ENCODE data around the gene PRKAG2. TPM values are rescaled to one million over a fixed set of nuclear protein-coding genes. Genes with fewer than 3 reads are reported as not detected.
A peak's percentile ranks its signal among the peaks of the same experiment; 100 is the strongest.

The PRKAG2 gene
- total and polyA plus RNA-seq, 4 donors = 17.5 to 33.3 (median 23.9) TPM

DNA sequence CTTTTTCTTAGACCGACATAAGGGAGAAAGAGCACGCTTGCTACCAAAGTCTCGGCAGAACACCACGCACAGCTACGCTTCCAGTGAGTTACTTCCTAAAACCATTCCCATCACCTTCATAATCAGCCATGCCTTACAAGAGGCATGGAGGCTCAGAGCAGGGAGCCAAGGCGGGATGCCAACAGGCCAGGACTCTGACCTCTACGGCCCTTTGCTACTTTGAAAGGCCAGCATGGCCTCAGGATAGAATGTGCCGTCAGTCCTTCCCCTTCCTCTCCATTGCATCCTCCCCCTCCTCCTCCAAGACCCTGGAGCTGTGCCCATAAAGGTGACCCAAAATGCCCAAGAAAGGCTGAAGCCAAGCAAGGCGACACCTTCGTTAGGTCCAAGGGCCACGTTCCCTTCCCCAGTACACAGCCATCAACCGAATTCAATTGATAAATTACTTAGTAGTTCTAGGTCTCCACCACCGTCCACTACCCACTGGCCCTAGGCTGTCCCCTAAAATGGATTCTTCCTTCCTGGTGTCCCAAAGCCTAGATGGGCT, 5.7 kb downstream of the PRKAG2 start:
- 94 to 97% methylated on average over 13 of the region's 13 CpGs for WGBS, 2 donors
- Histone ChIP-seq H3K4me3 (no peak overlapping the region), H3K9me3 (ENCODE audit: control insufficient read depth in 4 of 4, insufficient read depth in 3 of 4, low read length in 3 of 4) (no peaks in the 10 kb centered on the region), H3K9ac (ENCODE audit: insufficient read depth in 1 of 2, low read length in 2 of 2) (no peak overlapping the region), H3K4me1 (ENCODE audit: control insufficient read depth in 5 of 5, insufficient read depth in 5 of 5, low read length in 5 of 5) (peaks cover 7 to 43% (median 12%) of the 10 kb centered on the region in 5 donors), H3K27ac (ENCODE audit: low read depth in 1 of 2, low read length in 1 of 2) (no peak overlapping the region), H3K27me3 (ENCODE audit: control insufficient read depth in 3 of 3, insufficient read depth in 3 of 3, low read length in 2 of 3) (peaks cover 0 to 3% (median 0%) of the 10 kb centered on the region in 3 donors), H3K36me3 (ENCODE audit: control insufficient read depth in 4 of 4, insufficient read depth in 4 of 4, low read length in 4 of 4) (no peaks in the 10 kb centered on the region)
- ATAC-seq (ENCODE audit: insufficient read depth, low FRiP score) = no peak
- TF ChIP-seq, protein P1, sequence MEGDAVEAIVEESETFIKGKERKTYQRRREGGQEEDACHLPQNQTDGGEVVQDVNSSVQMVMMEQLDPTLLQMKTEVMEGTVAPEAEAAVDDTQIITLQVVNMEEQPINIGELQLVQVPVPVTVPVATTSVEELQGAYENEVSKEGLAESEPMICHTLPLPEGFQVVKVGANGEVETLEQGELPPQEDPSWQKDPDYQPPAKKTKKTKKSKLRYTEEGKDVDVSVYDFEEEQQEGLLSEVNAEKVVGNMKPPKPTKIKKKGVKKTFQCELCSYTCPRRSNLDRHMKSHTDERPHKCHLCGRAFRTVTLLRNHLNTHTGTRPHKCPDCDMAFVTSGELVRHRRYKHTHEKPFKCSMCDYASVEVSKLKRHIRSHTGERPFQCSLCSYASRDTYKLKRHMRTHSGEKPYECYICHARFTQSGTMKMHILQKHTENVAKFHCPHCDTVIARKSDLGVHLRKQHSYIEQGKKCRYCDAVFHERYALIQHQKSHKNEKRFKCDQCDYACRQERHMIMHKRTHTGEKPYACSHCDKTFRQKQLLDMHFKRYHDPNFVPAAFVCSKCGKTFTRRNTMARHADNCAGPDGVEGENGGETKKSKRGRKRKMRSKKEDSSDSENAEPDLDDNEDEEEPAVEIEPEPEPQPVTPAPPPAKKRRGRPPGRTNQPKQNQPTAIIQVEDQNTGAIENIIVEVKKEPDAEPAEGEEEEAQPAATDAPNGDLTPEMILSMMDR (IDR thresholded peaks at IDR 0.05; ENCODE audit: control extremely low read depth, extremely low read depth) = no peak
- no peak for DNase-seq

DNA sequence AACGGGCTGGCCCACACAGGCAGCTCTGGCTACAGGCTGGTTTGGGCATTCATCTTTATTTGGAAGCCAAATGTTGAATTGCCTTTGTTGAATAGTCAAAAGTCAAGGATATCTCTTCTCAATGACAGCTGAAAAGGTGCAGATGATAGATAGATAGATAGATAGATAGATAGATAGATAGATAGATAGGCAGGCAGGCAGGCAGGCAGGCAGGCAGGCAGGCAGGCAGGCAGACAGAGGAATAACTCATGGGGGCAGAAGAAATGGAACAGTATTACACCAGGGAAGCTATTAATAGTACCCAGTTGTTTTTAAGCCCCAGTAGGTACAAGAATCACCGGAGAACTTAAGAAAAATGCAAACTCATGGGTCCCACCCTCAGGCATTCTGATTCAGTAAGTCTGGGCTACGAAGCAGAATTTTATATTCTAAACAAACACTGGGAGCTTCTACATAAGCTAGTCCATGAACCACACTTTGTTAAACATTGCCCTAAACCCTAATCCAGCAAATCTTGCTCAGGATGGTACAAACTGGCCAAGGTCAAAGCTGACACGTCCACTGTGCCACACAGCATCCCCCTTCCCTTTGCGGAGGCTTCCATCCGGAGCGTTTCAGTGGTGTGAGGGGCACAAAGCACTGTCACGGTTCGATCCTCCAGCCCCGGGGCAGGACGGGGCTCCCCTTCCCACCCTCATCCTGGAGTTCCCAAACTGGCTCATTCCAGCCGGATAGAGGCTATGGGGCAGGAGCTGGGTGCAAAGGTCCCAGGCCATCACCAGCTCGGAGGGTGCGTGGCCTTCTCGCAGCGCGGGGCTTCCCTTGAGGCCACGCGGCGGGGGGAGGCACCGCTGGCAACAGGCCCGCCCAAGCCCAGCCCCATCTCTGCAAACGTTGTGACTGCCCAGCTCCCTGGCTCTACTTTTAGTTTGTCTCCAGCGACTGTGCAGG, 6.7 kb downstream of the PRKAG2 start:
- no peak overlapping the region for H3K4me3 ChIP-seq
- H3K9me3 ChIP-seq (ENCODE audit: control insufficient read depth in 4 of 4, insufficient read depth in 3 of 4, low read length in 3 of 4) = no peaks in the 10 kb centered on the region
- ATAC-seq (ENCODE audit: insufficient read depth, low FRiP score) (no peak), DNase-seq (no peak)
- no peaks in the 10 kb centered on the region for H3K36me3 ChIP-seq (ENCODE audit: control insufficient read depth in 4 of 4, insufficient read depth in 4 of 4, low read length in 4 of 4)
- WGBS, 2 donors = 88 to 90% methylated on average over 24 of the region's 24 CpGs
- TF ChIP-seq, protein P1 (IDR thresholded peaks at IDR 0.05; ENCODE audit: control extremely low read depth, extremely low read depth) = no peak
- no peak overlapping the region for H3K9ac ChIP-seq (ENCODE audit: insufficient read depth in 1 of 2, low read length in 2 of 2)
- H3K27ac ChIP-seq (ENCODE audit: low read depth in 1 of 2, low read length in 1 of 2) = no peak overlapping the region
- peaks cover 0 to 3% (median 0%) of the 10 kb centered on the region in 3 donors for H3K27me3 ChIP-seq (ENCODE audit: control insufficient read depth in 3 of 3, insufficient read depth in 3 of 3, low read length in 2 of 3)
- H3K4me1 ChIP-seq (ENCODE audit: control insufficient read depth in 5 of 5, insufficient read depth in 5 of 5, low read length in 5 of 5) = peaks cover 7 to 43% (median 12%) of the 10 kb centered on the region in 5 donors

DNA sequence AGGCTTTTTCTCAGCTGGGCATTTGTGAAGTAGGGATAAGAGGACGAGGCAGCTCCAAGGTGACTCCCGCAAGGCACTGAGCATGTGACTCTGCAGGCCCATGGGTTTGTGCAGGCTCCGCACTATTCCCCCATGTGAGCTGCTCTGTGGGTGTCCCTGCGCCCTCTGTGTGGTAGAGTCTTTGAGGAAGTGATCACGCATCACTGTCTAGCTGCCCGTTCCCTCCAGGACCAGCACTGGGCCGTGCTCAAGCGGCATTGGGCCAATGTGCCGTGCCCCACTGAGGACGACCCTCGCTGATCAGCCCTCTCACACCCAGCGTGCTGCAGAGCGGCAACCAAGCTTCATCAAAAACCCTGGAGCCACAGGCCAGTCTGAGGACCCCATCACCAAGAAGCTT, 7.5 kb downstream of the PRKAG2 start:
- peak overlapping the region in 1 of 2 donors; percentile 13 for H3K27ac ChIP-seq (ENCODE audit: low read depth in 1 of 2, low read length in 1 of 2)
- TF ChIP-seq, protein P1 (IDR thresholded peaks at IDR 0.05; ENCODE audit: control extremely low read depth, extremely low read depth) = no peak
- 80 to 82% methylated on average over 13 of the region's 13 CpGs for WGBS, 2 donors
- H3K9me3 ChIP-seq (ENCODE audit: control insufficient read depth in 4 of 4, insufficient read depth in 3 of 4, low read length in 3 of 4) = no peaks in the 10 kb centered on the region
- no peaks in the 10 kb centered on the region for H3K36me3 ChIP-seq (ENCODE audit: control insufficient read depth in 4 of 4, insufficient read depth in 4 of 4, low read length in 4 of 4)
- peaks cover 7 to 37% (median 12%) of the 10 kb centered on the region in 5 donors for H3K4me1 ChIP-seq (ENCODE audit: control insufficient read depth in 5 of 5, insufficient read depth in 5 of 5, low read length in 5 of 5)
- H3K4me3 ChIP-seq = no peak overlapping the region
- DNase-seq (no peak), ATAC-seq (ENCODE audit: insufficient read depth, low FRiP score) (no peak)
- peaks cover 0 to 3% (median 0%) of the 10 kb centered on the region in 3 donors for H3K27me3 ChIP-seq (ENCODE audit: control insufficient read depth in 3 of 3, insufficient read depth in 3 of 3, low read length in 2 of 3)
- H3K9ac ChIP-seq (ENCODE audit: insufficient read depth in 1 of 2, low read length in 2 of 2) = peak overlapping the region in 1 of 2 donors; percentile 64
